Activated B cell treated with CpG ODN at 0.5 μM for 24 hours (primary cell): ENCODE data around the gene CNTNAP2. TPM values are rescaled to one million over a fixed set of nuclear protein-coding genes. Genes with fewer than 3 reads are reported as not detected.

Experiments
- ATAC-seq: fragments of 200-7000 bp; cut with Tn5 transposase; one replicate; pipeline ENCODE4 v1.10.0; 2021; ENCODE audit warnings: low read depth, mild to moderate bottlenecking, moderate library complexity
- CTCF ChIA-PET: fragments of 350-600 bp; sonication (Branson Sonifier 250); formaldehyde crosslinking; loops from one replicate; lab custom pipeline; 2021; ENCODE audit warnings: antibody characterized with exemption; lab: Charles Lee
- POLR2A ChIA-PET: fragments of 350-600 bp; sonication (Branson Sonifier 250); formaldehyde crosslinking; loops from one replicate; lab custom pipeline; 2021; ENCODE audit warnings: antibody characterized with exemption; lab: Charles Lee
- DNase-seq: peaks from one replicate; pipeline ENCODE4 v3.0.0; 2022
- H3K27ac Mint-ChIP-seq: one replicate; pipeline ENCODE4 v1.8.0; 2020; ENCODE audit warnings: mixed read lengths
- H3K27me3 Mint-ChIP-seq: one replicate; pipeline ENCODE4 v1.8.0; 2021; ENCODE audit warnings: mixed read lengths
- H3K36me3 Mint-ChIP-seq: one replicate; pipeline ENCODE4 v1.8.0; 2021; ENCODE audit warnings: low read depth, mixed read lengths
- H3K4me1 Mint-ChIP-seq: one replicate; pipeline ENCODE4 v1.8.0; 2021; ENCODE audit warnings: mixed read lengths
- H3K4me3 Mint-ChIP-seq: one replicate; pipeline ENCODE4 v1.8.0; 2020; ENCODE audit warnings: mild to moderate bottlenecking, mixed read lengths
- H3K9me3 Mint-ChIP-seq: one replicate; pipeline ENCODE4 v1.8.0; 2020; ENCODE audit warnings: mixed read lengths
- CTCF ChIP-seq: fragments of 200-600 bp; IDR thresholded peaks from one replicate; pipeline ENCODE4 v1.8.0; 2022; ENCODE audit warnings: antibody characterized with exemption, mild to moderate bottlenecking
- intact Hi-C: fragments of 100-400 bp; cut with micrococcal nuclease; formaldehyde crosslinking; loops from one replicate; pipeline ENCODE4 v1.15.1; 2024
- total RNA-seq: library from RNA; stranded (reverse); gene quantifications from 2 replicates; pipeline ENCODE4 v1.2.3, GENCODE V29; 2022

CNTNAP2 gene
- total RNA-seq, 1 donor from 2014 or later: 0.84 TPM

GRCh38 chr7:147638566-147638965 lies 1522.0 kb downstream of the CNTNAP2 start:
- POLR2A ChIA-PET: no interaction called here
- intact Hi-C loops: no loop called here
- no peak for TF ChIP-seq CTCF

GRCh38 chr7:147639037-147639436 lies 1522.4 kb downstream of the CNTNAP2 start:
- DNase-seq: no peak

More at GRCh38 chr7:147638566-147638965, 1522.0 kb downstream of the CNTNAP2 start:
- H3K27me3 Mint-ChIP-seq: no peaks in the 10 kb centered on the region
- H3K9me3 Mint-ChIP-seq: peaks cover 9% of the 10 kb centered on the region
- DNase-seq (no peak), ATAC-seq (no peak)
- H3K4me3 Mint-ChIP-seq: no peak overlapping the region
- H3K36me3 Mint-ChIP-seq: no peaks in the 10 kb centered on the region
- H3K27ac Mint-ChIP-seq: no peak overlapping the region
- CTCF ChIA-PET: no interaction called here
- no peaks in the 10 kb centered on the region for H3K4me1 Mint-ChIP-seq

GRCh38 chr7:147639751-147640150 lies 1523.2 kb downstream of the CNTNAP2 start:
- no peak for TF ChIP-seq CTCF
- Mint-ChIP-seq H3K27me3 (no peaks in the 10 kb centered on the region), H3K36me3 (no peaks in the 10 kb centered on the region), H3K27ac (no peak overlapping the region), H3K9me3 (peaks cover 8% of the 10 kb centered on the region), H3K4me1 (no peaks in the 10 kb centered on the region), H3K4me3 (no peak overlapping the region)
- ATAC-seq (no peak), DNase-seq (no peak)
- ChIA-PET POLR2A (no interaction called here), CTCF (no interaction called here)
- intact Hi-C loops: no loop called here

More at GRCh38 chr7:147639037-147639436, 1522.4 kb downstream of the CNTNAP2 start:
- H3K4me3 Mint-ChIP-seq: no peak overlapping the region
- H3K9me3 Mint-ChIP-seq: peaks cover 8% of the 10 kb centered on the region
- ATAC-seq: no peak
- intact Hi-C loops: no loop called here
- H3K27me3 Mint-ChIP-seq: no peaks in the 10 kb centered on the region
- H3K27ac Mint-ChIP-seq: no peak overlapping the region
- no peaks in the 10 kb centered on the region for H3K4me1 Mint-ChIP-seq
- CTCF ChIA-PET: no interaction called here
- TF ChIP-seq CTCF: no peak
- H3K36me3 Mint-ChIP-seq: no peaks in the 10 kb centered on the region
- POLR2A ChIA-PET: no interaction called here

GRCh38 chr7:147640821-147641220 lies 1524.2 kb downstream of the CNTNAP2 start:
- no peak for TF ChIP-seq CTCF
- DNase-seq: no peak
- Mint-ChIP-seq H3K9me3 (peaks cover 12% of the 10 kb centered on the region), H3K27ac (no peak overlapping the region), H3K4me1 (no peaks in the 10 kb centered on the region), H3K36me3 (no peaks in the 10 kb centered on the region), H3K27me3 (no peaks in the 10 kb centered on the region), H3K4me3 (no peak overlapping the region)
- CTCF ChIA-PET: no interaction called here
- no peak for ATAC-seq
- intact Hi-C loops: no loop called here
- POLR2A ChIA-PET: no interaction called here

GRCh38 chr7:147646568-147646967 lies 1530.0 kb downstream of the CNTNAP2 start:
- ChIA-PET POLR2A (no interaction called here), CTCF (no interaction called here)
- Mint-ChIP-seq H3K36me3 (no peaks in the 10 kb centered on the region), H3K27ac (no peak overlapping the region), H3K9me3 (peaks cover 6% of the 10 kb centered on the region), H3K4me1 (no peaks in the 10 kb centered on the region), H3K4me3 (no peak overlapping the region), H3K27me3 (no peaks in the 10 kb centered on the region)
- no peak for TF ChIP-seq CTCF
- ATAC-seq (no peak), DNase-seq (no peak)
- intact Hi-C loops: no loop called here
